ENCODE data around the gene CCDC6.

- TF ChIP-seq POLR2A (IDR thresholded peaks at IDR 0.05) (no peak), EP300 (IDR thresholded peaks at IDR 0.05) (no peak), CTCF (IDR thresholded peaks at IDR 0.05) (no peak)
Observed at GRCh38 chr10:59902016-59902415, 4.3 kb downstream of the CCDC6 start.

Data from suprapubic skin (tissue), 3 donors.